Liver (tissue), 3 donors: ENCODE data around the gene ORC2.
"Not testable (repeated sequence)": the region's sequence is repeated elsewhere in the genome, so short reads cannot be mapped to it uniquely, and the experiment has no call there.

ENCODE experiments used
- GABPA ChIP-seq, 2 donors: IDR thresholded peaks in 1 of 2; conservative IDR thresholded peaks in 1 of 2; 2 replicates each; pipeline ENCODE4 v1.6.1; 2016; ENCODE audit warnings: antibody characterized with exemption in 2 of 2, mild to moderate bottlenecking in 1 of 2, moderate library complexity in 1 of 2
- RAD21 ChIP-seq, 2 donors: IDR thresholded peaks; 2 replicates each; pipeline ENCODE4 v1.6.1; 2016; ENCODE audit warnings: antibody characterized with exemption in 2 of 2, mild to moderate bottlenecking in 2 of 2
- YY1 ChIP-seq: IDR thresholded peaks from 2 replicates; pipeline ENCODE4 v1.6.1; 2016; ENCODE audit warnings: antibody characterized with exemption, mild to moderate bottlenecking
- TF ChIP-seq, protein P1 (sequence below): fragments of 150-350 bp; IDR thresholded peaks from 2 replicates; pipeline ENCODE4 v1.5.1; 2017; ENCODE audit warnings: improper control_type of control experiment, low read depth, low read length; ENCODE audit not compliant: missing input control
- TF ChIP-seq, protein P2 (sequence below): IDR thresholded peaks from 2 replicates; pipeline ENCODE4 v1.6.1; 2016; ENCODE audit warnings: antibody characterized with exemption, mild to moderate bottlenecking
- TF ChIP-seq, protein P3 (sequence below): IDR thresholded peaks from 2 replicates; pipeline ENCODE4 v1.6.1; 2016; ENCODE audit warnings: antibody characterized with exemption
- donor health status: healthy.
- donor health status: healthy.

DNA sequence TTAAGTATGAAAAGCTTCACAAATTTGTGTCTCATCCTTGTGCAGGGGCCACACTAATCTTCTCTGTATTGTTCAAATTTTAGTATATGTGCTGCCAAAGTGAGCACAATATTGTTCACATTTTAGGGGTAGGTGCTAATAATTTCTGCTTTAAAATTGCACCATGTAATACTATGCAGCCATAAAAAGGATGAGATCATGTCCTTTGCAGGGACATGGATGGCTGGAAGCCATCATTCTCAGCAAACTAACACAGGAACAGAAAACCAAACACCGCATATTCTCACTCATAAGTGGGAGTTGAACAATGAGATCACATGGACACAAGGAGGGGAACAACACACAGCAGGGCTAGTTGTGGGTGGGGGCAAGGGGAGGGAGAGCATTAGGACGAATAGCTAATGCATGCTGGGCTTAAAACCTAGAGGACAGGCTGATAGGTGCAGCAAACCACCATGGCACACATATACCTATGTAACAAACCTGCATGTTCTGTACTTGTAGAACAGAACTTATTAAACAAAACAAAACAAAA, 81.7 kb downstream of the ORC2 start:
- TF ChIP-seq, protein P1, sequence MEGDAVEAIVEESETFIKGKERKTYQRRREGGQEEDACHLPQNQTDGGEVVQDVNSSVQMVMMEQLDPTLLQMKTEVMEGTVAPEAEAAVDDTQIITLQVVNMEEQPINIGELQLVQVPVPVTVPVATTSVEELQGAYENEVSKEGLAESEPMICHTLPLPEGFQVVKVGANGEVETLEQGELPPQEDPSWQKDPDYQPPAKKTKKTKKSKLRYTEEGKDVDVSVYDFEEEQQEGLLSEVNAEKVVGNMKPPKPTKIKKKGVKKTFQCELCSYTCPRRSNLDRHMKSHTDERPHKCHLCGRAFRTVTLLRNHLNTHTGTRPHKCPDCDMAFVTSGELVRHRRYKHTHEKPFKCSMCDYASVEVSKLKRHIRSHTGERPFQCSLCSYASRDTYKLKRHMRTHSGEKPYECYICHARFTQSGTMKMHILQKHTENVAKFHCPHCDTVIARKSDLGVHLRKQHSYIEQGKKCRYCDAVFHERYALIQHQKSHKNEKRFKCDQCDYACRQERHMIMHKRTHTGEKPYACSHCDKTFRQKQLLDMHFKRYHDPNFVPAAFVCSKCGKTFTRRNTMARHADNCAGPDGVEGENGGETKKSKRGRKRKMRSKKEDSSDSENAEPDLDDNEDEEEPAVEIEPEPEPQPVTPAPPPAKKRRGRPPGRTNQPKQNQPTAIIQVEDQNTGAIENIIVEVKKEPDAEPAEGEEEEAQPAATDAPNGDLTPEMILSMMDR: not testable (repeated sequence)
- TF ChIP-seq, protein P2, sequence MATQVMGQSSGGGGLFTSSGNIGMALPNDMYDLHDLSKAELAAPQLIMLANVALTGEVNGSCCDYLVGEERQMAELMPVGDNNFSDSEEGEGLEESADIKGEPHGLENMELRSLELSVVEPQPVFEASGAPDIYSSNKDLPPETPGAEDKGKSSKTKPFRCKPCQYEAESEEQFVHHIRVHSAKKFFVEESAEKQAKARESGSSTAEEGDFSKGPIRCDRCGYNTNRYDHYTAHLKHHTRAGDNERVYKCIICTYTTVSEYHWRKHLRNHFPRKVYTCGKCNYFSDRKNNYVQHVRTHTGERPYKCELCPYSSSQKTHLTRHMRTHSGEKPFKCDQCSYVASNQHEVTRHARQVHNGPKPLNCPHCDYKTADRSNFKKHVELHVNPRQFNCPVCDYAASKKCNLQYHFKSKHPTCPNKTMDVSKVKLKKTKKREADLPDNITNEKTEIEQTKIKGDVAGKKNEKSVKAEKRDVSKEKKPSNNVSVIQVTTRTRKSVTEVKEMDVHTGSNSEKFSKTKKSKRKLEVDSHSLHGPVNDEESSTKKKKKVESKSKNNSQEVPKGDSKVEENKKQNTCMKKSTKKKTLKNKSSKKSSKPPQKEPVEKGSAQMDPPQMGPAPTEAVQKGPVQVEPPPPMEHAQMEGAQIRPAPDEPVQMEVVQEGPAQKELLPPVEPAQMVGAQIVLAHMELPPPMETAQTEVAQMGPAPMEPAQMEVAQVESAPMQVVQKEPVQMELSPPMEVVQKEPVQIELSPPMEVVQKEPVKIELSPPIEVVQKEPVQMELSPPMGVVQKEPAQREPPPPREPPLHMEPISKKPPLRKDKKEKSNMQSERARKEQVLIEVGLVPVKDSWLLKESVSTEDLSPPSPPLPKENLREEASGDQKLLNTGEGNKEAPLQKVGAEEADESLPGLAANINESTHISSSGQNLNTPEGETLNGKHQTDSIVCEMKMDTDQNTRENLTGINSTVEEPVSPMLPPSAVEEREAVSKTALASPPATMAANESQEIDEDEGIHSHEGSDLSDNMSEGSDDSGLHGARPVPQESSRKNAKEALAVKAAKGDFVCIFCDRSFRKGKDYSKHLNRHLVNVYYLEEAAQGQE: not testable (repeated sequence)
- TF ChIP-seq, protein P3, sequence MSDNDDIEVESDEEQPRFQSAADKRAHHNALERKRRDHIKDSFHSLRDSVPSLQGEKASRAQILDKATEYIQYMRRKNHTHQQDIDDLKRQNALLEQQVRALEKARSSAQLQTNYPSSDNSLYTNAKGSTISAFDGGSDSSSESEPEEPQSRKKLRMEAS: not testable (repeated sequence)
- TF ChIP-seq RAD21 (IDR thresholded peaks at IDR 0.05); GABPA (IDR thresholded peaks at IDR 0.05 in 1 of 2, conservative IDR thresholded peaks at IDR 0.05 in 1 of 2); YY1: not testable (repeated sequence)
